ENCODE data around the gene FCN3.

DNA sequence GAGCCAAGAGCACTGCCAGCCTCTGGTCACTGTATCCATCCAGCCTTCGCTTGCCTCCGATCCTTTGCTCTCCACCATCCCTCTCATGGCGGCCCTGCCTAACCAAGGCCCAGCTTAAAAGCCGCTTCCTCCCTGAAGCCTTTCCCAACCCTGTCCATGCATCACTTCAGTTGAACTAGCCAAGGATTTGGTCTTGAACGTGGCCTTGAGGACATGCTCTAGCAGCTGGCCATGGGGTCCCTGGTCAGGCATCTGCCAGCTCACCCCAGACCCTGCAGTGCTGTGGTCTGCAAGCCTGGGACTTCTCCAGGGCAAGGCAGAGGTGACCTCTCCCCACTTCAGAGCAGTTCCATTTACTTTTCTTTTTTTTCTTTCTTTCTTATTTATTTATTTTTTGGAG lies 37.9 kb downstream of the FCN3 start:
- TF ChIP-seq, protein P1, sequence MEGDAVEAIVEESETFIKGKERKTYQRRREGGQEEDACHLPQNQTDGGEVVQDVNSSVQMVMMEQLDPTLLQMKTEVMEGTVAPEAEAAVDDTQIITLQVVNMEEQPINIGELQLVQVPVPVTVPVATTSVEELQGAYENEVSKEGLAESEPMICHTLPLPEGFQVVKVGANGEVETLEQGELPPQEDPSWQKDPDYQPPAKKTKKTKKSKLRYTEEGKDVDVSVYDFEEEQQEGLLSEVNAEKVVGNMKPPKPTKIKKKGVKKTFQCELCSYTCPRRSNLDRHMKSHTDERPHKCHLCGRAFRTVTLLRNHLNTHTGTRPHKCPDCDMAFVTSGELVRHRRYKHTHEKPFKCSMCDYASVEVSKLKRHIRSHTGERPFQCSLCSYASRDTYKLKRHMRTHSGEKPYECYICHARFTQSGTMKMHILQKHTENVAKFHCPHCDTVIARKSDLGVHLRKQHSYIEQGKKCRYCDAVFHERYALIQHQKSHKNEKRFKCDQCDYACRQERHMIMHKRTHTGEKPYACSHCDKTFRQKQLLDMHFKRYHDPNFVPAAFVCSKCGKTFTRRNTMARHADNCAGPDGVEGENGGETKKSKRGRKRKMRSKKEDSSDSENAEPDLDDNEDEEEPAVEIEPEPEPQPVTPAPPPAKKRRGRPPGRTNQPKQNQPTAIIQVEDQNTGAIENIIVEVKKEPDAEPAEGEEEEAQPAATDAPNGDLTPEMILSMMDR (IDR thresholded peaks at IDR 0.05 in 4 of 5, conservative IDR thresholded peaks at IDR 0.05 in 1 of 5) = no peak
- TF ChIP-seq POLR2A (IDR thresholded peaks at IDR 0.05) = no peak

All from gastrocnemius medialis (tissue), 4 donors.